ENCODE data around the gene CLEC2B.

Gene CLEC2B

DNA sequence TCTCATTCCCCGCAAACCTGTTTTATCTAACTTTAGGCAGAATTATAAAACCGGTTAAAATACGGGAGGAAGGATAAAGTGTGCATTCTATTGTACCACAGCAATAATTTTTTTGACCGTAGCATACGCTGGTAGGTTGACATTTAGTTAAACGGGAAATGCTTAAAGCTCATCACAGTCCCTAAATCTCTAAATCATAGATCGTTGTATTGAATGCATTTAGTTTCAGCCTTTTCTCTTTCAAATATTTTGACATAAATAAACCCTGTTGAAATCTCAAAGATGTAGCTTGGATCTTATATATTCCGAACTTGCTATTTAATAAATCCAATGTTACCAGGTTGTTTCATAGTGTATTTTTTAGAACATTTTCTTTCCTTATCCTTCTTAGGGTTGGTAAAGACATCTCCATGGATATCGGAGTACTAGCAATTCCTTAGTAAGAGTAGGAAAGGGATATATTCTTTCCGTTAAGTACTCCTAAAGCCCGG, 798 bp downstream of the CLEC2B start:
- DNase-seq: peak; percentile 62

GRCh38 chr12:9867531-9867930, 1.6 kb downstream of the CLEC2B start:
- peak; percentile 68 for DNase-seq

DNA sequence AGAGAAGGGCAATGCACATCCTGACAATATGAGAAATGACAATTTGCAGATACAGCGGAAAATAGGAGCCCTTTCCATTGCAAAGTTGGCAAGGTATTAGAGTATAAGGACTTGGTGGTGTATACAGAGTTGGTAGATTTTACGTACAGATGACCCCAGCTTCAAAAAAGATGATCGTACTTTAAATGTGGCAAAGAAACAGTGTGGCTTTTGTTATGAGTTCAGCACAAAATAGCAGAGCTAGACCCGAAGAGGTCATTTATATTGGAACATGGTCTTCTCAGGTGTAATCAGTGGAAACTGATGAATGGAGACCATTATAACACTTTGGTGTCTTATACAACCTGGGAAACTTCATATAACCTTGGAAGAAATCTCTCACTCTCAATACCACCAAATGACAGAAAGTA, 2.3 kb downstream of the CLEC2B start:
- peak; percentile 49 for DNase-seq

- peak; percentile 33 for DNase-seq
Observed at GRCh38 chr12:9864913-9865675, 4.1 kb downstream of the CLEC2B start.

- no peak for DNase-seq
Observed at GRCh38 chr12:9858135-9858534, 11.0 kb downstream of the CLEC2B start.

- DNase-seq: no peak
Observed at GRCh38 chr12:9856894-9857293, 12.3 kb downstream of the CLEC2B start.

- peak; percentile 13 for DNase-seq
Observed at GRCh38 chr12:9856151-9856550, 13.0 kb downstream of the CLEC2B start.

GRCh38 chr12:9851927-9852326, 17.2 kb downstream of the CLEC2B start:
- DNase-seq: no peak

- DNase-seq: peak; percentile 56
Observed at GRCh38 chr12:9851050-9851449, 18.1 kb downstream of the CLEC2B start.

DNA sequence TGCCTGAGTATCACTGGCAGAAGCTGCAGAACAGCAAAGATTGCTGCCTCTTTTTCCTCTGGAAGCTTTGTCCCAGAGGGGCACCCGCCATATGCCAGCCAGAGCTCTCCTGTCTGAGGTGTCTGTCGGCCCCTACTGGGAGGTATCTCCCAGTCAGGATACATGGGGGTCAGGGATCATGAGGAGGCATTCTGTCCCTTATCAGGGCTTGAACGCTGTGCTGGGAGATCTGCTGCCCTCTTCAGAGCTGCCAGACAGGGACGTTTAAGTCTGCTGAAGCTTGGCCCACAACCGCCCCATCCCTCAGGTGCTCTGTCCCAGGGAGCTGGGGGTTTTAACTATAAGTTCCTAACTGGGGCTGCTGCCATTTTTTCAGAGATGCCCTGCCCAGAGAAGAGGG, 20.3 kb downstream of the CLEC2B start:
- no peak for DNase-seq

DNA sequence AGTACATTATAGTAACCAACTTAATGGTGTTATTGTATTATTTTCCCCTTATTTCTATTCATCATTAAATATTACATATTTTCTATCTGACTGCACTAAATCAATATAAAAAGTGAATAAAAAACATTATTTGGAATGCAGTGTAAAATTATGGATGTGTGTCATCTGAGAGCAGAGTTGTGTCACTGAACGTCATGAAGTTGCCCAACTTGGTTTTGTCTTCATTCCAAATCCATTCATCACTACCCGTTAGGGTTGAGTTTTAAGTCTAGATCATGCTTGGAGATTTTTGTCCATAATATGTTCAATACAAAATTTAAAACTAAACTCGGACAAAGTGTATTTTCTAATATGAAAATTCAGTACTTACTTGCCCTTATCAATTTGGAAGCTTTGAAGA, 25.7 kb downstream of the CLEC2B start:
- no peak for DNase-seq

- no peak for DNase-seq
Observed at GRCh38 chr12:9831720-9832119, 37.4 kb downstream of the CLEC2B start.

DNA sequence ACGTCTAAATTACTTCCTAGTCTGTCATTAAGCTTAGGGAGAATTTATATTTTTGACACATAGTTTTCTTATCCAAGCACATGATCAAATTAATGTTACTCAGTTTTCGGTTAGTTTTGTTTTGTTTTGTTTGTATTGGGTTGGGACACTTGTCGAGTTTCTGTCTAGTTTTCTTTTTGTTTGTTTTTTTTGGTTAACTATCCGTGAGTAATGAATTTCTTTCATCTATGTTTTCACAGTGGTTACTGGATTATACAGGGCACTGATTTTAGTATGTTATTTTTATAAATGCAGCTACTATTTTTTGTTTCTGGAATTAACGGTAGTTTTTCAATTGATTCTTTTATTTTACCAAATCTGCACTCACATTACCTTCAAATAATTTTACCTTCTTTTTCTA, 39.2 kb downstream of the CLEC2B start:
- DNase-seq: no peak

DNA sequence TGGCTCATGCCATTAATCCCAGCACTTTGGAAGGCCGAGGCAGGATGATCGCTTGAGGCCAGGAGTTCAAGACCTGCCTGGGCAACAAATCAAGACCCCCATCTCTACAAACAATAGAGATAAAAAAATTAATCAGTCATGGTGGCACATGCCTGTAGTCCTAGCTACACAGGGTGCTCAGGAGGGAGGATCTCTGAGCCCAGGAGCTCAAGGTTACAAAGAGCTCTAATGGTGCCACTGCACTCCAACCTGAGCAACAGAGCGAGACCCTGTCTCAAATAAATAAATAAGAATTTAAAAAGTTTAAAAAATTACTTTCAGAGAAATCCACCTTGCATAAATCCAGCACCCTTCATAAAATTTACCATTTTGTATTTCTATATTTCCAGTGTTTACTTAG, 39.7 kb downstream of the CLEC2B start:
- DNase-seq: no peak

DNA sequence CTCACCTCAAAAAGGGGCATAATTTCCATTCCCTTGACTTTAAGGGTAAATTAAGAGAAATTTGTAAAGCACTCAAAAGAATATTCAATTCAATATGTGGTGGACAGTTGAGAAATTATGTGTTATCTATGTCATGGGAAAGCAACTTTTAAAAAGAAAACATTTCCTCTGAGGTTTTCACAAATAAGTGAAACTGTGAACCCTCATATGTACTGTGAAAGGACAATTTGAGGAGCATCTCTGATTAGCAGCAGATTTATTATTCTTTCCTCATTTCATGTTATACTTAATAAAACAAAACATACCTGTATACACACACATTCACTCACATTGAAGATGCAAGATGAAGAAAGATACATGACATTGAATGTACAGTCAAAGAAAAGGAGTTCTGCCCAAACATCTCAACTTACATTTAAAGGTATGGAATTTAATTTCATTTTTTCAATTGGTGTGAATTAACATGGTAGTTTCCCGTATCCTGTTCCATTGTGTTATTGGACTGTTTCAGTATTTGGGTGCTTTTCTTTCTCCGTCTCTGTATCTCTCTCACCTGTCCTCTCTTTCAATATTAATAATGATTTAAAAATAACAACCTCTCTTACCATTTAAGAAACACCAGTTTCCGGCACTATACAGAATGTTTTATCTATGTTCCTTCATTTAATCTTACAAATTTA, 41.8 kb downstream of the CLEC2B start, which contains the start of gene KLRF1:
KLRF1 (plus strand) TSS at position 273 of the 680 bp plus-strand sequence; CDS start at position 337, 64 bp downstream.
- no peak for DNase-seq

- DNase-seq: no peak
Observed at GRCh38 chr12:9820281-9820930, 48.7 kb downstream of the CLEC2B start.

DNA sequence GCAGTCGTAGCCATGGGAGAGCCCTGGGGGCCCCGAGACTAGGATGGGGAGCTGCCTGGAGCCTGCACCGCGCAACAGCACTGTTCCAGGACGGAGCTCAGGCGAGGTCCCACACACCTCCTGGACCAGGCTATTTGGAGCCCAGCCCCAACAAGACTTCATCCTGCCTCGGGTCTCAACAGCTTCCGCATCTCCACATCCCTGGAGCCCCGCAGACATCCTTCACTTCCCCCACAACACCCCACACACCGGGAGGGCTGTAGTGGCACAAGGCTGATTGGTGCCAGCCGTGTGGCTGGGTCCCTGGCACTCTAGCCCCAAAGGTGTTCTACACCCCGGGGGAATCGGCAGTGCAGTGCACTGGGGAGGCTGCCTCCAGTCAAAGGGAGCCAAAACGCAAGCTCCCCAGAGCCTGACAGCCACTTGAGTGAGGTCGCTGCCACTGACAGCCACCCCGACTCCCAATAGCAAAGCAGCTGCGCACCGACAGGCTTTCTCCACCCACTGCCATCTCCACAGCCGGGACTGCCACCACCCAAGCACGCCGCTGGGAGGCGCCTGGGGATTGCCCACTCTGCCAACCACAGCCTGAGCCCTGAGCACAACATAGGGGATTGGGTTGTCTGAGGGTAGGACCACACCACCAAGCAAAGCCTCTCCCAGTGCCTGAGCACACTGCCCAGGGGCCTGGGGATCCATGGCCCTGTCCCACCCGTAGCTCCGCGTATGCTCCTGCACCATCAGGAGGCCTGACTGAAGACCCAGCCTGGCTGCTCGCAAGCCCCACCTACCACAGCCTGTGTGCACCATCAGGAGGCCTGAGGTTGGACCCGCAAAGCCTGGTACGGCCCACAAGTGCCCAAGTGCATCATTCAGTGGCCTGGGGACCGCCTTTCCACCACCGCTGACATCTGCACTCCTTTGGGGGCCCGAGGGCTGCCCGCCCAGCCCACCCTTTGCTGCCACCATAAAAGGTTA, 55.0 kb downstream of the CLEC2B start:
- peak; percentile 93 for DNase-seq

DNA sequence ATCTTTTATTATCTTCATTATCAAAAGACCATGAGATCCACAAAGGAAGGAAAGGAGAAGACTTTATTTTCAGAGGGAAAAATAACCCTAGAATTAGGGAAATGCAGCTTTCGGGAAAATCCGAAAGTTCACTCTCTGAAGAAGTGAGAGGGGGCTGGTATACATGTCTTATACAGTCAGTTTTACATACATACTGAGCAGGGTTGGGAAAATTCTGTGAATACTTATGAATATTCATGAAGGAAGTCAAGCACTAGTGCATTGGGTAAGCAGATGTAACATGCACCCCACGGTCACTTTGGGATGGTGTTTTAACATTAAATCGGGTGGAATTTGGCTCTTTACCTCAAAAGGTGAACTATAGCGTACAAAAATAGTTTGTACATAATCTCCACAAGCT, 57.5 kb downstream of the CLEC2B start:
- DNase-seq: no peak

GRCh38 chr12:9810671-9811070, 58.5 kb downstream of the CLEC2B start:
- DNase-seq: peak; percentile 11

DNA sequence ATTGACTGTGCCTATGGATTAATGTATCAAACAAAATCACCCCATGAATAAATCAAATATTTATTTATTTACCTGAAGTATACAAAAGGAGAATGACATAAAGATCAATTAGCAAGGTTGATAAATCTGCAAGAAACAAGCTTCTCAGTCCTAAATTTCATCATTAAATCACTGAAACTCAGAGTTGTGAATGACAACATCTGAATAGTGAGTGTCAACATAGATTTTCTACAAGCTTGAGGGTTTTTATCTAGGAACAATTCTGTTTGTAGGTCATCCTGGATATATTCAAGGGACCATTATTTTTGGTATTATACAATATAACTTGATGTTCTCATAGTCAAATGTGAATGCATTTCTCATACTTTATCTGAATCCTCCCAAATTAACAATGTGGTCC, 59.3 kb downstream of the CLEC2B start:
- DNase-seq: no peak

DNA sequence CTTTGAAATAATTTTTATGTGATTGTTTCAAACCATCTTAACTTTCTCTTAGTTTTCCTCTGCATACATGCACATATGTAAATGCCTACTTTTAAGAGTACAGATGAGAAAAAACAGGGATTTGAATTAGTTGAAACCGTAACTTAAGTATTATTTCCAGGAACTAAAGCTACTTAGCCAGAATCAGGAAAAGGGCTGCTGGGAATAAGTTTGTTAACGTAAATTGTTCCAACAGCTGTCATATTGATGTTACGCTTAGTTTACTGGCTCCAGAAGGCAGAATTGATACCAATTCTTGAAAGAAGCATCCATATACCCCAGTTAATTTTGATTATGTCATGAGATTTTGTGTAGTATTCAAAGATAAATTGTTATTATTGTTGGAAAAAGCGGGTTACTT, 59.8 kb downstream of the CLEC2B start:
- no peak for DNase-seq

DNA sequence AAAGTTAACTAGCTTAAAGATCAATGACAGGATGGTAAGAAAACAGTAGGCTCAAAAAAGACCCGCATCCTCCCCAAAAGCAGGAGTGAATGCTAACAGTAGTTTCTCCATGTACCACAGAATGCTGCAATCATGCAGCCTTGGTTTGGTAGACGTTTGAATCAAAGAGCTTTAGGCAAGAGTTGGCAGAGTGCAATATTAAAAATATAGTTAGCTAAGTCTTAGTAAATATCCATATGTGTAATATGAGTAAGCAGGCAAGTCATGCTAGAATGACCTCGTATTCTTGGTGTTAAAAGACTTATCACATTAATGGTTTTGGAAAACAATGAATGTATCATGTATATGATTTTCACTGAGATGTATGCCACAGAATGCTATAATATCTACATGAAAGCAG, 60.6 kb downstream of the CLEC2B start:
- DNase-seq: no peak

DNA sequence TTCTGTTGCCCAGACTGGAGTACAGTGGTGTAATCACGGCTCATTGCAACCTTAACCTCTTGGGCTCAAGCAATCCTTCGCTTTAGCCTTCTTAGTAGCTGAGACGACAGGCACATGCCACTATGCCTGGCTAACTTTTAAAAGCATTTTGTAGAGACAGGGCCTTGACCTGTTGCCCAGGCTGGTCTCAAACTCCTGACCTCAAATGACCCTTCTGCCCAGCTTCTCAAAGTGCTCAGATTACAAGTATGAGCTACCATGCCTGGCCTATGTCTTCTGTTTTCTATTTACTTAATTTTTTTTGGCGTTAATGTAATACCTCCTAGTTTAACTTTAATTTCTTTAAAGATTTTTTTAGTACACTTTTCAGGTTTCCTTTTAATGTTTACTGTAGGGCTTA, 62.4 kb downstream of the CLEC2B start:
- no peak for DNase-seq
